Activated naive CD4-positive, alpha-beta T cell treated with anti-CD3 and anti-CD28 coated beads, Interleukin-2, amount 10 ng/mL, durations not matched to agents 7 days and 5 days (primary cell): ENCODE data around the gene BUB3.

Experiments
- CTCF ChIA-PET: fragments of 350-600 bp; sonication (Branson Sonifier 250); formaldehyde crosslinking; loops from one replicate; lab custom pipeline; 2021; ENCODE audit warnings: antibody characterized with exemption; lab: Charles Lee
- DNase-seq: peaks from one replicate; pipeline ENCODE4 v3.0.0-alpha.2; 2020
- H3K27ac Mint-ChIP-seq: one replicate; pipeline ENCODE4 v1.8.0; 2021; ENCODE audit warnings: mild to moderate bottlenecking, moderate library complexity, mixed read lengths
- H3K27me3 Mint-ChIP-seq: one replicate; pipeline ENCODE4 v1.8.0; 2021; ENCODE audit warnings: mild to moderate bottlenecking, mixed read lengths
- H3K36me3 Mint-ChIP-seq: one replicate; pipeline ENCODE4 v1.8.0; 2021; ENCODE audit warnings: mixed read lengths
- H3K4me1 Mint-ChIP-seq: one replicate; pipeline ENCODE4 v1.8.0; 2021; ENCODE audit warnings: mixed read lengths
- H3K4me3 Mint-ChIP-seq: one replicate; pipeline ENCODE4 v1.8.0; 2021; ENCODE audit warnings: mild to moderate bottlenecking, moderate library complexity, mixed read lengths
- H3K9me3 Mint-ChIP-seq: one replicate; pipeline ENCODE4 v1.8.0; 2021; ENCODE audit warnings: mixed read lengths

Gene BUB3

GRCh38 chr10:123136221-123136805 lies 17.9 kb upstream of the BUB3 start:
- H3K27ac Mint-ChIP-seq, result peak overlapping the region; percentile 68
- H3K4me3 Mint-ChIP-seq, result peak overlapping the region; percentile 37
- no peaks in the 10 kb centered on the region for H3K9me3 Mint-ChIP-seq
- peaks cover 50% of the 10 kb centered on the region for H3K4me1 Mint-ChIP-seq
- no peak for DNase-seq
- peaks cover 3% of the 10 kb centered on the region for H3K36me3 Mint-ChIP-seq
- CTCF ChIA-PET, result interaction anchor here (0.6 kb wide), 1 partner anchor 14 kb away, joined by 3 read pairs; no protein-coding TSS in a partner anchor
- peaks cover 99% of the 10 kb centered on the region for H3K27me3 Mint-ChIP-seq

GRCh38 chr10:123136806-123137642 lies 17.2 kb upstream of the BUB3 start:
- Mint-ChIP-seq H3K27ac (peak overlapping the region; percentile 84), H3K4me3 (peak overlapping the region; percentile 66), H3K36me3 (peaks cover 3% of the 10 kb centered on the region), H3K9me3 (no peaks in the 10 kb centered on the region), H3K4me1 (peaks cover 50% of the 10 kb centered on the region), H3K27me3 (peaks cover 100% of the 10 kb centered on the region)
- DNase-seq, result no peak
- CTCF ChIA-PET, result interaction anchor here (0.6 to 0.9 kb wide), 2 partner anchors 11 to 15 kb away, joined by 3 read pairs; partner anchors contain the start of gene HMX2

- Mint-ChIP-seq H3K4me3 (no peak overlapping the region), H3K27ac (no peak overlapping the region), H3K27me3 (peaks cover 100% of the 10 kb centered on the region), H3K4me1 (peaks cover 46% of the 10 kb centered on the region), H3K9me3 (no peaks in the 10 kb centered on the region), H3K36me3 (peaks cover 2% of the 10 kb centered on the region)
- CTCF ChIA-PET, result interaction anchor here (1.2 kb wide), 1 partner anchor 12 kb away, joined by 3 read pairs; no protein-coding TSS in a partner anchor
- no peak for DNase-seq
Observed at GRCh38 chr10:123139165-123139520, 15.1 kb upstream of the BUB3 start.

- peaks cover 100% of the 10 kb centered on the region for H3K27me3 Mint-ChIP-seq
- no peaks in the 10 kb centered on the region for H3K9me3 Mint-ChIP-seq
- peaks cover 46% of the 10 kb centered on the region for H3K4me1 Mint-ChIP-seq
- CTCF ChIA-PET, result interaction anchor here (0.8 kb wide), 1 partner anchor 97 kb away, joined by 4 read pairs; no protein-coding TSS in a partner anchor
- no peak for DNase-seq
- H3K4me3 Mint-ChIP-seq, result no peak overlapping the region
- H3K36me3 Mint-ChIP-seq, result peaks cover 2% of the 10 kb centered on the region
- peak overlapping the region; percentile 67 for H3K27ac Mint-ChIP-seq
Observed at GRCh38 chr10:123139521-123140163, 14.6 kb upstream of the BUB3 start.

- DNase-seq, result no peak
- H3K27me3 Mint-ChIP-seq, result peaks cover 100% of the 10 kb centered on the region
- peaks cover 51% of the 10 kb centered on the region for H3K4me1 Mint-ChIP-seq
- no peak overlapping the region for H3K4me3 Mint-ChIP-seq
- H3K9me3 Mint-ChIP-seq, result no peaks in the 10 kb centered on the region
- CTCF ChIA-PET, result interaction anchor here (0.8 to 0.9 kb wide), 2 partner anchors 9 to 97 kb away, joined by 3 to 4 read pairs; no protein-coding TSS in a partner anchor
- H3K27ac Mint-ChIP-seq, result peak overlapping the region; percentile 69
- peaks cover 4% of the 10 kb centered on the region for H3K36me3 Mint-ChIP-seq
Observed at GRCh38 chr10:123140164-123140982, 13.8 kb upstream of the BUB3 start.

- Mint-ChIP-seq H3K36me3 (peaks cover 4% of the 10 kb centered on the region), H3K4me1 (peaks cover 55% of the 10 kb centered on the region), H3K9me3 (no peaks in the 10 kb centered on the region), H3K27me3 (peaks cover 100% of the 10 kb centered on the region), H3K4me3 (no peak overlapping the region), H3K27ac (no peak overlapping the region)
- CTCF ChIA-PET, result interaction anchor here (0.9 to 1.0 kb wide), 2 partner anchors 8 to 240 kb away, joined by 3 to 4 read pairs; no protein-coding TSS in a partner anchor
- DNase-seq, result no peak
Observed at GRCh38 chr10:123140983-123141390, 13.2 kb upstream of the BUB3 start.

GRCh38 chr10:123141791-123142700 lies 12.2 kb upstream of the BUB3 start:
- peaks cover 9% of the 10 kb centered on the region for H3K36me3 Mint-ChIP-seq
- no peak overlapping the region for H3K27ac Mint-ChIP-seq
- CTCF ChIA-PET, result interaction anchor here (1.0 kb wide), 1 partner anchor 238 kb away, joined by 4 read pairs; no protein-coding TSS in a partner anchor
- H3K27me3 Mint-ChIP-seq, result peaks cover 100% of the 10 kb centered on the region
- peaks cover 56% of the 10 kb centered on the region for H3K4me1 Mint-ChIP-seq
- H3K9me3 Mint-ChIP-seq, result no peaks in the 10 kb centered on the region
- DNase-seq, result no peak
- H3K4me3 Mint-ChIP-seq, result no peak overlapping the region

GRCh38 chr10:123142701-123143161 lies 11.5 kb upstream of the BUB3 start:
- H3K27ac Mint-ChIP-seq, result no peak overlapping the region

GRCh38 chr10:123143162-123143824 lies 10.9 kb upstream of the BUB3 start:
- DNase-seq, result no peak
- Mint-ChIP-seq H3K27me3 (peaks cover 100% of the 10 kb centered on the region), H3K4me1 (peaks cover 57% of the 10 kb centered on the region), H3K27ac (peak overlapping the region; percentile 80), H3K9me3 (no peaks in the 10 kb centered on the region), H3K4me3 (no peak overlapping the region), H3K36me3 (peaks cover 10% of the 10 kb centered on the region)
- CTCF ChIA-PET, result no interaction called here

More at GRCh38 chr10:123142701-123143161, 11.5 kb upstream of the BUB3 start:
- CTCF ChIA-PET, result no interaction called here
- peaks cover 100% of the 10 kb centered on the region for H3K27me3 Mint-ChIP-seq
- H3K9me3 Mint-ChIP-seq, result no peaks in the 10 kb centered on the region
- DNase-seq, result peak; percentile 21
- peaks cover 10% of the 10 kb centered on the region for H3K36me3 Mint-ChIP-seq
- H3K4me1 Mint-ChIP-seq, result peaks cover 56% of the 10 kb centered on the region
- H3K4me3 Mint-ChIP-seq, result no peak overlapping the region

GRCh38 chr10:123143825-123144168 lies 10.4 kb upstream of the BUB3 start:
- CTCF ChIA-PET, result no interaction called here
- DNase-seq, result no peak
- Mint-ChIP-seq H3K27me3 (peaks cover 100% of the 10 kb centered on the region), H3K36me3 (peaks cover 8% of the 10 kb centered on the region), H3K4me1 (peaks cover 56% of the 10 kb centered on the region), H3K9me3 (no peaks in the 10 kb centered on the region), H3K4me3 (no peak overlapping the region), H3K27ac (peak overlapping the region; percentile 80)

GRCh38 chr10:123144697-123145541 lies 9.3 kb upstream of the BUB3 start:
- peak overlapping the region; percentile 39 for H3K27ac Mint-ChIP-seq
- CTCF ChIA-PET, result interaction anchor here (0.7 to 3.0 kb wide), 5 partner anchors 9 to 437 kb away, joined by 3 to 28 read pairs (median 3); partner anchors contain the start of gene BUB3
- peaks cover 11% of the 10 kb centered on the region for H3K36me3 Mint-ChIP-seq
- DNase-seq, result peak; percentile 24
- H3K4me3 Mint-ChIP-seq, result peak overlapping the region; percentile 27
- peaks cover 59% of the 10 kb centered on the region for H3K4me1 Mint-ChIP-seq
- H3K27me3 Mint-ChIP-seq, result peaks cover 100% of the 10 kb centered on the region
- no peaks in the 10 kb centered on the region for H3K9me3 Mint-ChIP-seq
